Measurements from ENCODE around the gene THG1L. TPM values are rescaled to one million over a fixed set of nuclear protein-coding genes. Genes with fewer than 3 reads are reported as not detected.

The THG1L gene
- 14.1 and 14.6 TPM in 2 replicates for total RNA-seq
- 13.3 TPM for total RNA-seq (2013)
- polyA plus RNA-seq, result 5.1 and 6.1 TPM in 2 replicates
- polyA minus RNA-seq, result 7.2 and 7.8 TPM in 2 replicates

DNA sequence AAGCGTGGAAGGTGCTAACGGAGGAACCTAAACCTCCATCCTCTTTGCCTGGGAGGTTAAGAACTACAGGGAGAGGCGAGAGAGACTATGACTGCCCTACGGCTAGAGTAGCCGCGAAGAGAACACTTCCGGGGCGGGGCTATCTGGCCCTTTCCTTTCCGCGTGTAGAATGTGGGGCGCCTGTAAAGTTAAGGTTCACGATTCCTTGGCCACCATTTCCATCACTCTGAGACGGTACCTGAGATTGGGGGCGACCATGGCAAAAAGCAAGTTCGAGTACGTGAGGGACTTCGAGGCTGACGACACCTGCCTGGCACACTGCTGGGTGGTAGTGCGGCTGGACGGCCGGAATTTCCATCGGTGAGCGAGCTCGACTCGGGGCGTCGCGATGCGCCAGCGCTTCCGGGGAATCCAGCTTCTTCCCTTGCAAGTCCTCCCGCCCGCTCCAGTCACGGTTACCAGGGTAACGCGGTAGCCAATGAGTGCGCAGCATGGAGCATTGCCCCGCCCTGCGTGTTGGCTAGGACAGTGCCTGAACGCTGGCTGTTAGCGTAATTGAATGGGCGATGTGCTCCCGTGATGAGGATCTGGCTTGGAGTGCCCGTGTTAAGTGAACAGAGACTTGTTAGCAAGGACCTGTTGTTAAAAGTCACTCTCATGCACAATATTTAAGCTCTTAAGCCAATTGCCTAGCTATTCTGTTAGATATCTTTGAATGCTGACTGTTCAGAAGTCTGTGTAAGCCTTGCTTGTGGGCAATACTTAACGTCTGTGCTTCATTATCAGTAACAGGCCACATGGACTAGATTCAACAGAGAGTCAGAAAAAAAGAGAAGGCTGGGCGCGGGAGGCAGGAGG lies at the start of gene THG1L:
Gene THG1L (plus strand): TSS at position 149 of the 858 bp plus-strand sequence. CDS start 21 bp downstream, at position 170.
- Histone ChIP-seq H3K36me3 (replicated peaks in 1 of 2; ENCODE audit: control extremely low read depth in 1 of 2, control insufficient read depth in 1 of 2, extremely low read depth in 1 of 2, insufficient read depth in 2 of 2, low read length in 1 of 2) (peaks cover 5 to 21% of the 10 kb centered on the region in 2 experiments), H3K4me3 (ENCODE audit: control extremely low read depth in 1 of 5, extremely low read depth in 1 of 5, insufficient read depth in 1 of 5, low read depth in 2 of 5, low read length in 4 of 5) (peak within 1 kb of the TSS; percentile 67 to 94 (median 93)), H2AFZ (ENCODE audit: insufficient read depth, low read depth, low read length, poor library complexity, severe bottlenecking) (peak within 1 kb of the TSS; percentile 83), H3K4me2 (replicated peaks; ENCODE audit: low read depth, low read length, poor library complexity, severe bottlenecking) (peak within 1 kb of the TSS; percentile 73), H3K4me1 (ENCODE audit: control insufficient read depth in 2 of 2, insufficient read depth in 2 of 2, low read length in 2 of 2) (peaks cover 21 to 26% of the 10 kb centered on the region in 2 donors), H3K27ac (ENCODE audit: low read length in 2 of 2) (peak within 1 kb of the TSS; percentile 92 to 94), H3K9ac (ENCODE audit: low read length) (peak within 1 kb of the TSS; percentile 74), H3K27me3 (replicated peaks in 1 of 4; ENCODE audit: control extremely low read depth in 1 of 4, control insufficient read depth in 3 of 4, insufficient read depth in 4 of 4, low read length in 3 of 4) (no peaks in the 10 kb centered on the region), H4K20me1 (ENCODE audit: control insufficient read depth, insufficient read depth, low read length, poor library complexity, severe bottlenecking) (no peaks in the 10 kb centered on the region), H3K79me2 (ENCODE audit: control insufficient read depth, insufficient read depth, low read length) (no peaks in the 10 kb centered on the region), H3K9me3 (ENCODE audit: control extremely low read depth in 1 of 3, control insufficient read depth in 2 of 3, insufficient read depth in 1 of 3, low read length in 2 of 3) (no peaks in the 10 kb centered on the region)
- Mint-ChIP-seq H3K9me3 (ENCODE audit: insufficient read depth) (no peaks in the 10 kb centered on the region), H3K4me3 (peak within 1 kb of the TSS; percentile 98), H3K27me3 (no peaks in the 10 kb centered on the region), H3K27ac (peak within 1 kb of the TSS; percentile 99), H3K4me1 (peaks cover 30% of the 10 kb centered on the region)
- DNase-seq (peak; percentile 93), ATAC-seq (ENCODE audit: low read depth) (peak; percentile 84)
- under 1% methylated on average over 37 of the region's 47 CpGs for WGBS (ENCODE audit: insufficient coverage)
- CTCF ChIA-PET, result interaction anchor here (0.7 to 5.9 kb wide), 8 partner anchors 10 to 403 kb away, joined by 3 to 46 read pairs (median 5); partner anchors contain the start of gene LSM11
- POLR2A ChIA-PET, result interaction anchor here (1.0 kb wide), 1 partner anchor 9 kb away, joined by 5 read pairs; no protein-coding TSS in a partner anchor
- intact Hi-C loops (cut with micrococcal nuclease), result loop anchor here (1.0 to 5.0 kb wide), 6 partner anchors 12 to 1476 kb away; partner anchors contain the start of genes LSM11 and RNF145
- TF ChIP-seq, protein P1, sequence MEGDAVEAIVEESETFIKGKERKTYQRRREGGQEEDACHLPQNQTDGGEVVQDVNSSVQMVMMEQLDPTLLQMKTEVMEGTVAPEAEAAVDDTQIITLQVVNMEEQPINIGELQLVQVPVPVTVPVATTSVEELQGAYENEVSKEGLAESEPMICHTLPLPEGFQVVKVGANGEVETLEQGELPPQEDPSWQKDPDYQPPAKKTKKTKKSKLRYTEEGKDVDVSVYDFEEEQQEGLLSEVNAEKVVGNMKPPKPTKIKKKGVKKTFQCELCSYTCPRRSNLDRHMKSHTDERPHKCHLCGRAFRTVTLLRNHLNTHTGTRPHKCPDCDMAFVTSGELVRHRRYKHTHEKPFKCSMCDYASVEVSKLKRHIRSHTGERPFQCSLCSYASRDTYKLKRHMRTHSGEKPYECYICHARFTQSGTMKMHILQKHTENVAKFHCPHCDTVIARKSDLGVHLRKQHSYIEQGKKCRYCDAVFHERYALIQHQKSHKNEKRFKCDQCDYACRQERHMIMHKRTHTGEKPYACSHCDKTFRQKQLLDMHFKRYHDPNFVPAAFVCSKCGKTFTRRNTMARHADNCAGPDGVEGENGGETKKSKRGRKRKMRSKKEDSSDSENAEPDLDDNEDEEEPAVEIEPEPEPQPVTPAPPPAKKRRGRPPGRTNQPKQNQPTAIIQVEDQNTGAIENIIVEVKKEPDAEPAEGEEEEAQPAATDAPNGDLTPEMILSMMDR (IDR thresholded peaks at IDR 0.05), result no peak
- TF ChIP-seq EZH2 (IDR thresholded peaks at IDR 0.05; ENCODE audit: borderline replicate concordance, insufficient read depth, low read depth, low read length, poor library complexity, severe bottlenecking), result no peak

Measured in B cell (primary cell).